22Rv1 (cell line): Measurements from ENCODE around the gene EDN2.
A peak's percentile ranks its signal among the peaks of the same experiment; 100 is the strongest.

ENCODE experiments used
- H3K27ac ChIP-seq: fragments of 450-650 bp; 2 replicates; pipeline ENCODE4 v1.5.1; 2017
- ZFX ChIP-seq: fragments of 450-650 bp; IDR thresholded peaks from 2 replicates; pipeline ENCODE4 v1.6.1; 2017; ENCODE audit warnings: antibody characterized with exemption, borderline replicate concordance
- TF ChIP-seq, protein P1 (sequence below): fragments of 450-650 bp; IDR thresholded peaks from 2 replicates; pipeline ENCODE4 v1.5.1; 2017; ENCODE audit warnings: mild to moderate bottlenecking

Gene EDN2

DNA sequence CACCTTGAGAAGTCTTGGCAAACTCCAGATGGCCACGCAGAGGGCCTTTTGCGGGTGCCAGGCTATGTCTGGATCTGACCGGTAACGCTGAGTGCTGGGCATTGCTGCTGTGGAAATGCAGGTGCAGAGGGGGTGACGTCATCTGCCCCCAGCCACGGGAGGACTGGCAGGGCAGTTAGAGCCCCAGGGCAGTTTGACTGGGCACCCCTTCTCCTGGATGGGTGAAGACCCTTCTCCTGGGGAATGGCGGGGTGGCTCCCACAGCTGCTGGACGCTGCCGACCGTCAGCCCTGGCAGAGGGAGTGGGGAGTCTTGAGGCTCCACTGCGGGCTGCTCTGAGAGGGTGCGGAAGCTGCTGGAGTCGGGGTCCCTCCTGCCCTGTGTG is 12.6 kb upstream of the EDN2 start:
- TF ChIP-seq ZFX, result no peak
- TF ChIP-seq, protein P1, sequence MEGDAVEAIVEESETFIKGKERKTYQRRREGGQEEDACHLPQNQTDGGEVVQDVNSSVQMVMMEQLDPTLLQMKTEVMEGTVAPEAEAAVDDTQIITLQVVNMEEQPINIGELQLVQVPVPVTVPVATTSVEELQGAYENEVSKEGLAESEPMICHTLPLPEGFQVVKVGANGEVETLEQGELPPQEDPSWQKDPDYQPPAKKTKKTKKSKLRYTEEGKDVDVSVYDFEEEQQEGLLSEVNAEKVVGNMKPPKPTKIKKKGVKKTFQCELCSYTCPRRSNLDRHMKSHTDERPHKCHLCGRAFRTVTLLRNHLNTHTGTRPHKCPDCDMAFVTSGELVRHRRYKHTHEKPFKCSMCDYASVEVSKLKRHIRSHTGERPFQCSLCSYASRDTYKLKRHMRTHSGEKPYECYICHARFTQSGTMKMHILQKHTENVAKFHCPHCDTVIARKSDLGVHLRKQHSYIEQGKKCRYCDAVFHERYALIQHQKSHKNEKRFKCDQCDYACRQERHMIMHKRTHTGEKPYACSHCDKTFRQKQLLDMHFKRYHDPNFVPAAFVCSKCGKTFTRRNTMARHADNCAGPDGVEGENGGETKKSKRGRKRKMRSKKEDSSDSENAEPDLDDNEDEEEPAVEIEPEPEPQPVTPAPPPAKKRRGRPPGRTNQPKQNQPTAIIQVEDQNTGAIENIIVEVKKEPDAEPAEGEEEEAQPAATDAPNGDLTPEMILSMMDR, result no peak
- H3K27ac ChIP-seq, result peak overlapping the region; percentile 98

DNA sequence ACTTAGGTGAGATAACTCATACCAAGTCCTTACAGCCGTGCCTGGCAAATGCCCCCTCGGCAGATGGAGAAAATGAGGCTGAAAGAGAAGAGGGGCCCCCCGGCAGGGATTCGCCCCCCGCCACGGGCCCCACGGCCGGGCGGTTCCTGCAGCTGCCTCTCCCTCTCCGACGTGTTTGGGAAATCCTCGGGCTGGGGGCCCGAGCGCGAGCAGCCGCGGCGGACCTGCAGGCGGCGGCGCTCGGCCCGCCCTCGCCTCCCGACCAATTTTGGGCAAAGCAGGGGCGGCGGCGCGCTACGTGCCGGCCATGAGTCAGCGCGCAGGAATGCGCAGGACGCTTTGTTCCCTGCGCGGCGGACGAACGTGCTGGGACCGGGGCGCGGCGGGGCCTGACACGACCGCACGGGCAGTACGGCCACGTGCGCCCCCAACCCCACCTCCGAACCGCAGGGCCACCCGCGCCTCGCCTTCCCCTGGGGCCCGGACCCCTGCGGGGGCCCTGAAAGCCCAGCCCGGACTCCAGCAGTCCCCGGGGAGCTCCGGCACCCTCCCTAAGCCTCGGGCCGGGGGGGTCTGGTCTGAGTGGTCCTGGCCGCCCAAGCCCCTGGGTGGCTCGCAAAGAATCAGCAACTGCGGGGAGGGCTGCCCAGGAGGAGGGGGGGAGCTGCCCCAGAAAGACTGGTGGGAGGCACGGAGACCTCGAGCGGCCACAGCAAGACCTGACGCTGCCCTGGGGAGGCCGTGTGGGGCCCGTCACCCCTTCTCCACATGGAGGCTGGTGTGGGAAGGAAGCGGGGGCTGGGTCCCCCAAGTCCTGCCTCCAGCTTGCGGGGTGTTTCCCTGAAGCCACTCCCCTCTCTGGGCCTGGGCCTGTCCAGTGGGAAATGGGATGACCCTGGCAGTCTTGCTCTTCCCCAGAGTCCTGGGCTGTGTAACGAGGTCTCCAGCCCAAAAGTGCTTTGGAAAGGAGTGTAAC is 11.9 kb upstream of the EDN2 start:
- TF ChIP-seq, protein P1, result no peak
- no peak for TF ChIP-seq ZFX
- H3K27ac ChIP-seq, result peak overlapping the region; percentile 98

DNA sequence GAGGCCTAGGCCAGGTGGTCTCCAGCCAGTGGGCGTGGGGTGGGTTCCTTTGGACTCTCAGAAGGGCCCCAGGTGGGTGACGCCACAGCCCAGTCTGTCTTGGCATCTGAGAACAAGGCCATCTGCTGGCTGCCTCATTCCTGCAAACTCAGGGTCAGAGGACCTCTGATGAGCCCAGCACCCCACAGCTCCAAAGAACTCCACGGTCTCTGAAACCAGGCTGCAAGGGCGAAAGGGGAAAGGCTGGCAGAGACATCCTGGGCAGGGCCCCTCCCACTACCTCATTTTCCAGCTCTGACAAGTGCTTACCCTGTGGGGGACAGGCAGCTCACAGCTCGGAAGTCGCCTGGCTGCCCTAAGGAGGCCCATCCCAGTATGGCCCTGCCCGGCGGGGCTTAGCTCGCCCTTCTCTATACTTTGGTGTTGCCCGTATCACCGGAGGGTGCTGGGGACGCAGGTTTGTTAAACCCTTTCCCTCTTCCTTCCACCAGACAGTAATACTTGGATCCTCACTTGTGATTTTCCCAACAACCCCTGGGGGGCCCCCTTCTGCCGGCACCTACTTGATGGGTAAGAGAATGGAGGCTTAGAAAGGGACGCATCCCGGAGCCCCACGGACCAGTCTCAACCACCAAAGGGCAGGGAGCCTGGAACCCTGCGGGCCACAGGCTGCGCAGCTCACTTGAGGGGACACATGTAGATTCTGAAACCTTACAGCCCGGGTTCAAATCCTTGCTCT is 10.9 kb upstream of the EDN2 start:
- TF ChIP-seq, protein P1, result peak; percentile 35
- TF ChIP-seq ZFX, result no peak
- H3K27ac ChIP-seq, result peak overlapping the region; percentile 98

DNA sequence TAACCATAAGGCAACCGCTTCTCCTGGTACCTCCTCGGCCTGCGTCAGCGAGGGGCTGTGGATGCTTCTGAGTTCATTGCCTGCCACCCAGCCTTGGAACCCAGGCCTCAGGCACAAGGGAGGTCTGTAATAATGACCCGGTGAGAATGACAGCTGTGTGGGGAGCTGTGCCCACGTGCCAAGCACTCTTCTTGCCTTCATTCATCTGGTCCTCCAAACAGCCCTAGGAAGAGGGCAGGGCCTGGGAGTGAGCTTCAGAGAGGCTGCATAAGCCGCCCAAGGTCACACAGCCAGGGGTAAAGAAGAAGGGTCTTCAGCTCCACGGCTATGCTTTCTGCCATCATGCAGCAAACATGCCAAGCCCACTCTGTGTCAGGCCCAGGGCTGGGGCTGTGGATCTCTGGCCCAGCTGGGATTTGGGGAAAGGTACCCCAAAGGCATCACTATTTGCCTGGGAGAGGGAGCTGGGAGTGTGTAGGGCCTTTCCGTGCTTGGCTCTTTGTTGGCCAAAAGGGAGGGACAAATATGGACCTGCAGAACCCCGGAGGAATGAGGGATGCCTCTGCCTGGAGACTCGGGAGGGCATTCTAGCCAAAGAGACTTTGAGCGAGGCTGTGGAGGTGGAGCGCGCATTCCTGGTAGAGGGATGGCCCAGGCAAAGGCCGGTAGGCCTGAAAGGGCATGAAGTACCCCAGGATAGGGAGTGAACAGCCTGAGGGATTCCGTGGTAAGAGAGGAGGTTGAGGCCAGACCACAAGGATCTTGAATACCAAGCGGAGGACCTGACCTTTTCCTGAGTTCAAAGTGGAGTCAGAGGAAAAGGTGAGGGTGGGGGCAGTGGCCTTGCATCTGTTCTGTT is 10.1 kb upstream of the EDN2 start:
- TF ChIP-seq, protein P1, result no peak
- TF ChIP-seq ZFX, result no peak
- peak overlapping the region; percentile 98; the same call in 1 of the 2 replicates for H3K27ac ChIP-seq

DNA sequence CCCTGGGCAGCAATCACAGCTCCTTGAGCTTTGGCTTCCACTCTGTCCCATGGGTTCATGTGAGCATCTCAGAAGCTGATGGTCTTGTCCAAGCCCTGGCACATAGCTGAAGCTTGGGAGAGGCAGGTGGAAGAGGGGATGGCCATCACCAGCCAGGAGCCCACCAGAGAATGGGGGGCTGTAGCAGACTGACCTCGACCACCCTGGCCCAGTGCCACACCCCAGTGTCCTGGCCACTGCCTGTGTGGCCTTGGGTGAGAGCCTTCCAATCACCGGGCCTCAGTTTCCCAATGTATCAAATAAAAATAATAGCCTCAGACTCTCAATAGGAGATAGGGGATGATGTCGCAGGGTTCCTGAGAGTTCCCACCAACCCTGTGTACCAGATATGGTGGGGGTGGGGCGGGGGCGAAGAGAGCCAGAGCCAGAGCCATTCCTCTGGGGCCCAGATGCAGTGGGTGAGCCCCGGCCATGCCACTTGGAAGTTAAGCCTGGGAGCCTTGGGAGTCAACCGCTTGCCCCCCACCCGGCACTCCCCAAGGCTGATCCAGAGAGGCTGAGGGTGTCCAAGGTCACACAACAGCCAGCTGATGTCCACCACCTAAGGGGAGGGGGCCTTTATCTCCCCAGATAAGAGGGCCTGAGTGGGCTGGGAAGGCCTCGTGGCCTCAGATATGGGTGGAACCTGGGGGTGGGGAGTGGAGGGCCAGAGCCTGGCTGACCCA is 9.3 kb upstream of the EDN2 start:
- H3K27ac ChIP-seq, result no peak overlapping the region
- TF ChIP-seq ZFX, result no peak
- TF ChIP-seq, protein P1, result no peak

DNA sequence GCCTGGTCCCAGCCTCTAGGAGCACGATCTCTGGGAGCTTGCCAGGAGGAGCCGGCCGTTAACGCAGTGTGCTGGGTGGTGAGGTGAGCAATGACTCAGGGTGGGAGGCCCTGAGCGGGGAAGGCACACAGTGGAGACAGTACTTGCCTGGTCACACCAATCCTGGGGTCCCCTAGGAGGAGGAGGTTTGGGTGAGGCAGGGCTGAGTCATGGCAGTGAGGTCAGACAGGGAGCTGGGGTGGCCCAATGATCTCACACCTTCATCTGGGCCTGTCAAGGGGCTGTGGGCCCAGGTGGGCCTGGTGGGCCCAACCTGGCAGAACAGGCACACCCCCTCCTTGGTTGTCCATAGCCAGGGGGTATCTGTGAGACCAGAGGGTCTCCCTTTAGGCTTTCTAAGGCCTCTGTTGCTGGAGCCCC is 8.6 kb upstream of the EDN2 start:
- no peak overlapping the region for H3K27ac ChIP-seq
- no peak for TF ChIP-seq ZFX
- TF ChIP-seq, protein P1, result no peak
